Right ventricle myocardium superior (tissue), 1 donor: Measurements from ENCODE around the gene NAT9. TPM values are rescaled to one million over a fixed set of nuclear protein-coding genes. Genes with fewer than 3 reads are reported as not detected.

Source experiments
- ATAC-seq: fragments of 200-7000 bp; cut with Tn5 transposase; one replicate; pipeline ENCODE4 v1.9.1; 2020; ENCODE audit warnings: mild to moderate bottlenecking; ENCODE audit not compliant: poor library complexity
- DNase-seq: peaks from one replicate; pipeline ENCODE4 v3.0.0-alpha.2; 2020
- intact Hi-C: fragments of 100-400 bp; cut with DNase I; formaldehyde crosslinking; loops from one replicate; pipeline ENCODE4 v1.11.2; 2022
- long read RNA-seq: library from polyadenylated mRNA; unstranded; transcript quantifications from one replicate; pipeline ENCODE4 v2.0.0, GENCODE V29; 2021
- total RNA-seq: library from RNA; stranded (reverse); fragmentation: NEBNext Ultra II Directional; extraction: Animal tissue kit (Norgen Biotek cat#: 25700); gene quantifications from one replicate; pipeline ENCODE4 v1.2.1, GENCODE V29; 2021
- donor health status: DM: no; HTN: yes; CAD: no; lungs with severe emphysema.

The NAT9 gene, protein sequence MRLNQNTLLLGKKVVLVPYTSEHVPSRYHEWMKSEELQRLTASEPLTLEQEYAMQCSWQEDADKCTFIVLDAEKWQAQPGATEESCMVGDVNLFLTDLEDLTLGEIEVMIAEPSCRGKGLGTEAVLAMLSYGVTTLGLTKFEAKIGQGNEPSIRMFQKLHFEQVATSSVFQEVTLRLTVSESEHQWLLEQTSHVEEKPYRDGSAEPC
- 18.6 TPM for total RNA-seq
- long read RNA-seq, transcript NAT9-201 (7 exons, 1,875 nt), result minor isoform, 8 of 60 reads
- long read RNA-seq, transcript NAT9-210 (7 exons, 1,860 nt), result major isoform, 9 of 60 reads
- long read RNA-seq, partial matches to known transcripts, result 4 of 60 reads
- long read RNA-seq, other reads (novel, unspliced or antisense), result 34 of 60 reads

DNA sequence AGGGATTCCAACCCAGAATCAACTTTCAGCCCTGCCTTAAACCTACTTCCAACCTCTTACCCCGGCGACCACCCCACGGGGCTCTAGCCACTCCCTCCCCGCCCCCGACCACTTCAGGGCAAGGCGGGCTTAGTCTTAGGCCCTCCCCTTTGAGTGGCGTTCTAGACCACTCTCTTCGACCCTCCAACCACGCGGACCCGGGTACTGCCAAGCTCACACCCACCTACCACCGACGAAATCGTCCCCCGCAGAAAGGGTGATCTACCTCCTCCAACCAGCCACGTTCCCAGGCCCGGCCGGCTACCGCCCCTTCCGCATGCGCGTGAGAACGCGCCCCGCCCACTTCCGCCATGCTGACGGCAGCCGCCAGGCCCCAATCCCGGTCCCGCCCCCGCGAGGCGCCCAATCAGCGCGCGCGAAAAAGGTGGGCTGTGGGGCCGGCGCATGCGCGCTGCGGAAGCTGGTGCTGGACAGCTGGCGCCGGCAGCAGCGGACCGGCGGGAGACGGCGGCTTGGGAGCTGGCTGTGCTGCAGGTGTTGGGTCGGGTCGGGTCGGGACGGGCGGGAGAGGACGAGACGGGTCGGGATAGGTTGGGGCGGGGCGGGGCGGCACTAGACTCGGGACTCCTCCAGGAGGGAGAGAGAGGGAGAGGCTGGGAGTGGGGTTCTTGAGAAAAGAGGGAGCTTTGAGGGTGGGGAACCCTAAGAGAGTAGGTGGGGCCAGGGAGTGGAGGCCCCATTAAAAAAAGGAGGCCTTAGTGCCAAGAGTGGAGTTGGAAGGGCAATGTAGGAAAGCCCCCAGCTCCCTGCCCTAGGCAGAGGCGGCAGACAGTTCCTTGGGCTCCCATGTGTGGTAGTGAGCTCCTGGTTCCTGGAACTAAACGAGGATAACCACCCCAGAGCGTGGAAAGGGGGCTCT lies at the start of gene NAT9:
TSS of gene NAT9 (minus strand) at position 302 of the 919 bp plus-strand sequence. CDS start 647 bp downstream, outside the sequence.
- ATAC-seq (peak; percentile 97), DNase-seq (peak; percentile 99)
- intact Hi-C loops, result loop anchor here (2.0 kb wide), 1 partner anchor 34 kb away; no protein-coding TSS in a partner anchor

DNA sequence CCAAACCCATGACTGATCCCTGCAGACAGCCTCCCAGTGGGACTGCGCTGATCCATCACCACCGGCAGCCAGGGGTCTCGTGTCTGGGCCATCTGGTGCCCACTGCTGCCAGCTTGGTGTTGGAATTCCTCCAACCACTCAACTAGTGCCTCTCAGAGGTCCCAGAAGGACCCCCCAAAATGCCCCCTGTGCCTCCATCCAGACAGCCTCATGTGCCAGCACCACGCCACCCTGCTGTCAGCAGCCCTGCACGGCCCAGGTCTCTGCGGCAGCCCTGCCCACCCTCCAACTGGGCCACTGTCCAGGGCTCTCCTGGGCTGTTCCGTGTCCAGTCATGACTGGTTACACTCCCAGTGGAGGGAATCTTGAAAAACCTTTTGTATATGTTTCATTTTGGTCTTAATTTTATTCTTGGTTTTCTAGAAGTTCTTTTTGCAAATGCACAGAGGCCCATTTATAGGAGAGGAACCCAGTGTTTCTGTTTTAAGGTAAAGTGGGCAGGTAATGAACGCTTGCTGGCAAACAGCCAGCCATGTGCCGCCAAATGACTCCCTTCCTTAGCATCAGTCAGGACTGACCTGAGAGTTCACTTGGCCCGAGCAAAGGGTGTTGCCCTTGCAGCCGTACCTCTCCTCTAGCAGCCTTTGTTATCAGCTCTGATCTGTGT lies 48.9 kb upstream of the NAT9 start:
- intact Hi-C loops, result no loop called here
- no peak for ATAC-seq

DNA sequence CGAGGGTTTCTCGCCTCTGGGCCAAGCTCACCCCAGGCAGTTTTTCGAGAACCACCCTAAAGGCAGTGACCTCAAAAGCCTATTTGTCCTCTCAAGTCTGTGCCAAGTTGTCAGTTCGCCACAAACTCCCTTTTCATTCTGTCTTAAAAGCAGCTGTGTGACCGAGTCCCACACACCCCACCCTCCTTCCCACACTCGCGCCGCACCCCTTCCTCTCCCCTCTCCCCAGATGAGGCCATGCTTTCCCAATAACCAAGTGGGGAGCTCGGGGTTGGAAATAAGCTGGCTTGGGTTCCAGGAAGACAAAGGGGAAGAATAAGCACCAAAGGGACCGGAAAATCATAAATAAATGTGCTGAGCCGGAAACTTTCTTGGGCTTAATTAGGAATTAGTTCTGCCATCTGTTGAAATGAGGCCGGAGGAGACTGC lies 46.8 kb upstream of the NAT9 start:
- peak; percentile 69 for DNase-seq
- intact Hi-C loops, result no loop called here
- peak; percentile 78 for ATAC-seq

More for the DNA sequence above, 48.9 kb upstream of the NAT9 start:
- no peak for DNase-seq

DNA sequence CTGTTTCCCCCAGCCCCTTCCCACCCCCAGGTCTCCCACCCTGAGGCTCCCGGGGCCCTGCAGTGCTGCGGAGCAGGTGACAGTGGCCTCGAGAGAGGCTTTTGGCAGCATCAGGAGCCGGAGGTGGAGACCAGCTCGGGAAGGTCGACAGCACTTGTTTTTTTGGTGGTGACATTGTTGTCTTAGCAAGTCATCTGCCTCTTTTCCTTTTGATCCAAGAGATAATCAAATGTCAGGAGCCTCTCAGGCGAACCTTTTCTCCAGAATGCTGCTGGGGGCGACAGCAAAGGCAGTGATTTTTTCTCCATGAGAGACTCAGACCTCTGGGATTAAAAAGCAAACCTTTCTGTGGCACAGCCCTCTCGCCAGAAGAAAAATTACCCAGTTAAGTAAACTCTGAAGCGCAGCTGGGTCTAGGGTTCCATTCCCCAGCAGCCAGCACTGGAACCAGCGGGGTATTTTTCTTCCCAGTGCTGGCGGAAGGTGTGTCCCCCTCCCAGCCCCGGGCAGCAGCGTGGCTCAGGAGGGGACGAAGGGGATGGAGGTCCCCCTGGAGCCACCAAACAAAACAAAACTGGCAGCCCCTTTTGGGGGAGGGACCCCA lies 46.3 kb upstream of the NAT9 start:
- peak; percentile 30 for ATAC-seq
- intact Hi-C loops, result no loop called here
- DNase-seq, result no peak

DNA sequence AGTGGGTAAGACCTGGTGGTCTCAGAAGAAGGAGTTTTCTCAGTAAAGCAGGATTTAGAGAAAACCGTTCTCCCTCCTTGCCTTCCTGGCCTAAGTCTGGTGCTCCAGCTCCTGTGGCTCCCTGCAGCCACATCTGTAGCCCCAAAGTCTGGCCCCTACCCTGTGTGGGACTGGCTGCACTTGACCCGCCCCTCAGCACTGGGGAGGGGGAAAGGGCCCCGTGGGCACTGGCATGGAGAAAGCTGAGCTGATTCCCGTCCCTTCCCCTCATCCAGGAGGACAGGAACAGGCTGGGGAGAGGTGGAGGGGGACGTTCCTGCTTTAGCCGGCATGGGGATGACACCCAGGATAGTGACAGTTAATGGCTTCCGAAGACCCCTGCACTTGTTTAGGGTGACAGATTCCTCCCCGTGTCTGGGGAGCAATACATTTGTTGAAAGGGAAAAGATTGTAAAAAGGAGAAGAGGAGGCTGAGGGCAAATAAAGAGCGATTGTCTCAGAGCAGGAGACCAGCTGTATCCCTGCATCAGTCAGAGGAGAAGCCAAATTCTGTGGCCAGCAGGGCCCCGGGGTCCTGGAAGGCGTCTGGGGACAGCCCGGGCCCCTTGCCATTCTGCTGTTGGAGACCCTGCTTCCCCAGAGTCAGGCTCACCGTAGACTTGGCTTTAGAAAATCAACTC lies 45.6 kb upstream of the NAT9 start:
- DNase-seq (no peak), ATAC-seq (peak; percentile 58)
- intact Hi-C loops, result no loop called here

DNA sequence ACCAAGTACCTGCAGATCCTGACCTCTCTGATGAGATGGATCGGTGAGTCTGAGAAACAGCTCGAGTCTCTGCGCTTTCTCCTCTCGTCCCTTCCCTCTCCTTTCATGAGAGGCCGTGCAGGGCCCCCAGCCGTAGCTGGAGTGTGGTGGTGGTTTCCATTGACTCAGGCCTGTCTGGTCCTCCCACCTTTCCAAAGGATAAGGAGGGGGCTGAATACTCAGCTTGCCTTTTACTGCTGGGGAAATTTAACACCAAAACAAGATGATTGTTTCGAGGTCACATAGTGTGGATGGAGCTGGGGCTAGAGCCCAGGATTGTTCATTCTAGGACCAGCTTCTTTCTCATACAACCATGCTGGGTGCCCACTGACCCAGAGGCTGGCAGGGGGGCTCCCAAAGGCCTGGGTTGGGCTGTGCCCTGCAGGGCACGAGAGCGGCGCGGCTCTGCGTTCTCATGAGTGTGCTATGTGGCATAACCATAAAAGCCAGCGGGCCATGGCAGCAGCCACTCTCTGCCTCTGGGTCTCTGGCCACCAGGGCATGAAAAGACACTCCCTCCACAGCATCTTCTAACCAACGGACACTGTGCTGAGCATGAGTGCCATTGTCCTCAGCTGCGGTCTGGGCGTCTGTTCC lies 43.8 kb upstream of the NAT9 start:
- DNase-seq (no peak), ATAC-seq (no peak)
- intact Hi-C loops, result no loop called here

DNA sequence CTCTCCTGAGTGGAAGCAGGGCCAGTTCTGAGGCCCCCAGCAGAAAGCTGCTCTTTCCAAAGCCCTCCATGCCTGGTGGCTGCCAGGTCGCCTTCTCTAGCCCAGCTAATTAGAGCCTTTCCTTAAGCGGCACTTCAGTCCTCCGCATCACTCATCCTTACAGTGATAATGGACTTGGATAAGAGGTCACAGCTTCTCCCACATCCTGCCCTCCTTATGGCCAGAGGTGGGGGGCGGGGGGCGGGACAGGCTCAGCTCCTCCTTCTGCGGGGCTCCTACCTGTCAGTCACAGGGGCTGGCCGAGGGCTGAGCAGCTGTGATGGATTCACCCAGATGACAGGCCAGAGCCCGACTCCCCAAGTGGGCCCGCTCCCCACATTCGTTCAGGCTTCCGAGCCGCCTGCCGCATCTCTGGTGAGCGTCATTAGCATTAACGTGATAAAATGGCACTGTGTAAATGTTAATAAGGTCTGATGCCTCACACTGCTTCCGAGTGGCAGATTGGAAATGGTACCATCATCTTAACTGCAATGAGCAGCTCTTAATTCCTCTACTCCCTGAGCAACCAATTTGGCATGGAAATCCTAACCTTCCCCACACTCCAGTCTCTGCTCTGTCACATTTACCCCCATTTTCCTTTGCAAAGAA lies 42.3 kb upstream of the NAT9 start:
- ATAC-seq (no peak), DNase-seq (no peak)
- intact Hi-C loops, result no loop called here

DNA sequence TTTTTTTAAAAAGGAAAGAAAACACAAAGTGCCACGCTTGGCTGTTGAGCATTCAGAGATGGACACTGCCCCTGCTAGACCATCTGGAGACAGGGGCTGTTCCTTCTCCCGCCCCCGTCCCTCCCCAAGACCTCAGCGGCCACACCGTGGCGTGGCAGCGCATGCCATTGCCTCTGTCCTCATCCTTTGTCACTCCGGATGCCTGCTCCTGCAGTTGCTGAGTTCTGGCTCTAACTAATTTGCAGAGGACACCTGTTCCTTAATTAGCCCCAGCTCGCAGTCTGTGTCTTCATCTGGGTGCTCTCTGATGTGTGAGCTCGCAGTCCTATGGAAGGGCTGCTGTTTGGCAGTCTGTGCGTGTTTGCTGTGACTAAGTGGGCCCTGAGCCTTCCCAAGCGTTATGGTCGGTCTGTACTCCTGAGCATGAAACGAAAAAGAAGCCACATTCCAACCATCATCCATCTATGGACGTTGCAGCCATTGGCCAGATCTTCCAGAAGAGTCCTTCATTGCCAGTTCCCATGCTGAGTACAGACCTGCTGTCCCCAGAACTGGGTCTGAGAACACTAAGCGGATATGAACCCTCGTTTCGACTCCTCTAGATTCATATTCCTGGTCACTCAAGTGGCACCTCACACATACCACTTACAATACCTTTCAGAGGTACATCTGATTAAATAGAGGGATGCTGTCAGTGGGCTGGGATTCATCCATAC lies 40.9 kb upstream of the NAT9 start:
- DNase-seq (no peak), ATAC-seq (no peak)
- intact Hi-C loops, result no loop called here

DNA sequence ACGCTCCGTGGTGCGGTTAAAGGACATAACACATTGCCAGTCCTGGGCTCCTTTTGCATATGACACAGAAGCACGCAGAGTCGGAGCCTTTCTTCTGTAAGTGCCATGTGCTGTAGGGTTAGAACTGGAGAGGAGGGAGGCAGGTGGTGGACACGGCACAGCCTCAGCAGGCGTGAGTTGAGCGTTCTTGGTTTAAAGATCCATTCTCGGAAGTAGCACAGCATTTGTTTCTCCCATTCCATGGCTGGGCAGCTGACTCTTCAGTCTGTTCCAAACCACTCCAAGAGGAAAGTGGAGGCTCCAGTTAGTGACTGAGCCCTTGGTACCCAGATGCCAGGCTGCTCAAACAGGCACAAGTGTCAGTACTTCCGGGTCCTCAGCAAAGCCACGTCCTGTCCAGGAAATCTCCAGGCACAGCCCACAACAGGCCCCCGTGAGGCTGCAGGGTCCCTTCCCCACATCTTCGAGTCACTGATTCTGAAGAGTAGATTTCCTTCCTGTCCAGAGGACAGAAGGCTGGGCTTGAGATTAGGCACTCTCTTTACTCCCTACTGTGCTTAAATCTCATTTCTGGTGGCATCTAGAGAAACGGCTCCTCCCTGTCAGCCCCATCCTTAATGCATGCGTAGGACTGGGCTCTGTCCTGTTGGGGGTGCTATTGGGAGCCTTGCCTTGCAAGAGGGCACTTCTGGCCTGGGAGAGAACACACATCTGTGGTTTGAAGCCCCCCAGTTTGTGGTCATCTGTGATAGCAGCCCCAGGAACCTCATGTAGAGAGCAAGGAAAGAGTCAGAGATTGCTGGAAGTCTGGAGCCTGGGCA lies 39.6 kb upstream of the NAT9 start:
- intact Hi-C loops, result no loop called here
- ATAC-seq, result no peak
- no peak for DNase-seq

DNA sequence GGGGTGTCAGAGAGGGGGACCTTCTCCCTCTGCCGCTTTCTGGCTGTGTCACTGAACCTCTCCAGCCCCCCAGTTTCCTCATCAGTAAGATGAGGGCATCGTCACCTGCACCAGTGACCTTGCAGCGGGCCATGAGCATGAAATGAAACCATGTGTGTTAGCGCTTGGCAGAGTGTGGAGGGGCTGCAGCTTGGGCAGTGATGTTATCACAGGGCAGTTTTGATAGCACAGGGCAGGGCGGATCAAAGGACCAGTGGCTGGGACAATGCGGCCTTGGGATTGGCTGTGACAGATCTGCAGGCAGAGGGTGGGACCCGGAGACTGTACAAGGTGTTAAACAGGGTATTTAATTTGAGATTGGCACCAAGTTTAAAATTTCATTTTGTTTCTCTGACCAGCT lies 38.9 kb upstream of the NAT9 start:
- DNase-seq (no peak), ATAC-seq (no peak)
- intact Hi-C loops, result no loop called here

DNA sequence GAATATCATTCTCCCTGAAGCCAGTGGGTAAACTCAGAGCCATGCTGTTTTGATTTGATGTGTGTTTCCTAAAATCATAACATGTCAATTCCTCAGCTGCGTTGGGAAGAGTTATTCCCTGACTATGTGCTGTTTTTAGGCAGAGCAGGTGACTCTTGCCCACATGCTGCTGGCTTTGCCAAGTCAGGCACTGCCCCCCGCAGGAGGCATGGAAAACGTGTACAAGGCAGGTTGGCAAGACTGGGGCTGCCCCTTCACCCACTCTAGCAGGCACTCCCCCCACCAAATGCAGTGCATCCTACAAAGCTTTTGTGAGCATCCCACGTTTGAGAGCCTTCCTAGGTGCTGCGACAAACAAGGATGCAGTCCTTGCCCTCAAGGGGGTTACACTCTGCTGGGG lies 38.3 kb upstream of the NAT9 start:
- no peak for ATAC-seq
- no peak for DNase-seq
- intact Hi-C loops, result no loop called here

DNA sequence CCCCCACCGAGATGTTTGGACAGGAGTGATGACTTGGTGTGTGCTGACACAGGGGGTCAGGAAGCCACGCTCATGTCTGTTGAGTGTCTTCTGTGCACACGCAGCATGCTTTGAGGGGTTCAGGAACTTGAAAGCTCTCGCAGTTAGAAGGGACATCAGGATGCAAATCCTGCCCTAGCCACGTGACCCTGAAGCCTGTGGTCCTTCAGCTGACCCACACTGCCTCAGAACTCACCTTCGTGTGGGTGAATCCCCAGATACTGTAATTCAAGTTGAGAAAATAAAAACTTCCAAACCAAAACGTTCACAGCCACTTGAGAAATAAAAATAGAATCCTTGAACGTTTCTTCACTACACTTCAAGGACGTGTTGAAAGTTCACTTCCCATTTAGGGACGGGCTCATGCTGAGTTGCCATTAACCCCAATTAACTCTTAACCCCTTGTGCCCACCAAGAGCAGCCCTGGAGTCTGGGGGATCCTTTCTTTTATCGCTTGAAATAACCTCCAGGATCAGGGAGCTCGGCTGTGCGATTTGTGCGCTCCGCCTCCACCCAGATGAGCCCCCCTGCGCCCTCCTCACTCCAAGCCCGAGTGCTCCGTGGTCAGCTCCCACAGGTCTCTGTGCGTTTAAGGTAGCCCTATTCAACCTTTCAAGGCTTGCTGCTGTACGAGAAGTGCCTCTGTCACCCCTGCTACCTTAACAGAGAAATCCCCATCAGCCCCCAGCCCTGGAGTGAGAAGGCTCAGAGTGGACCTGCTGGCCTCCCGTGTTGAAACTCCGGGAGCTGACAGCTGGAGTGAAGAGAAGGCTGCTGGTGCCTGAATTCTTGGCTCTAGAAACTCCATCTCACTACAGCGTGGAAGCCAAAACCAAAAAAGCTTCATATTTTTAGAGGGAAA lies 36.2 kb upstream of the NAT9 start:
- intact Hi-C loops, result no loop called here
- ATAC-seq (peak; percentile 85), DNase-seq (peak; percentile 50)

DNA sequence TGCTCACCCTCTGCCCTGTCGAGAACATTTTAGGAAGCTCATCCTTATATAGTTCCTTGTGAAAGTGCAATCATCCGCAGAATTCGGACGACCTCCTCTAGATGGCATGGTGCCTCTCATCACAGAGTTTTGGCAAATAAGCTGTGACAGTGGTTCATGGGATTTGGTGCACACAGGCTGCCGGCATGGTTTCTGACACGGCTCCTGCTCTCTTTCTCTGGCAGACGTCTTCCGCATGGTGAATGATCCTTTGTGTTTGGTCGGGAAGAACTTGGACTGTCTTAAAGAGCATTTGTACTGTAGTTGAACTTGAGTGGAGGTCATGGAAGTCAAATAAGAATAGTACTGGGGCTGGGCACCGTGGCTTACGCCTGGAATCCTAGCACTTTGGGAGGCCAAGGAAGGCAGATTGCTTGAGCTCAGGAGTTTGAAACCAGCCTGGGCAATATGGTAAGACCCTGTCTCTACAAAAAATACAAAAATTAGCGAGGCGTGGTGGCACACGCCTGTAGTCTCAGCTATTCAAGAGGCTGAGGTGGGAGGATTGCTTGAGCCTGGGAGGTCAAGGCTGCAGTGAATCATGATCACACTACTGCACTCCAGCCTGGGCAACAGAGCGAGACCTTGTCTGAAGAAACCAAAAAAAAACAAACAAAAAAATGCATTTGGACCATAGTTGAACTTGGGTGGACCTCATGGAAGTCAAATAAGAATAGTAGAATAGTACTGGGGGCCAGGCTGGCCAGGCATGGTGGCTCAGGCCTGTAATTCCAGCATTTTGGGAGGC lies 34.7 kb upstream of the NAT9 start:
- intact Hi-C loops, result no loop called here
- DNase-seq (no peak), ATAC-seq (no peak)

DNA sequence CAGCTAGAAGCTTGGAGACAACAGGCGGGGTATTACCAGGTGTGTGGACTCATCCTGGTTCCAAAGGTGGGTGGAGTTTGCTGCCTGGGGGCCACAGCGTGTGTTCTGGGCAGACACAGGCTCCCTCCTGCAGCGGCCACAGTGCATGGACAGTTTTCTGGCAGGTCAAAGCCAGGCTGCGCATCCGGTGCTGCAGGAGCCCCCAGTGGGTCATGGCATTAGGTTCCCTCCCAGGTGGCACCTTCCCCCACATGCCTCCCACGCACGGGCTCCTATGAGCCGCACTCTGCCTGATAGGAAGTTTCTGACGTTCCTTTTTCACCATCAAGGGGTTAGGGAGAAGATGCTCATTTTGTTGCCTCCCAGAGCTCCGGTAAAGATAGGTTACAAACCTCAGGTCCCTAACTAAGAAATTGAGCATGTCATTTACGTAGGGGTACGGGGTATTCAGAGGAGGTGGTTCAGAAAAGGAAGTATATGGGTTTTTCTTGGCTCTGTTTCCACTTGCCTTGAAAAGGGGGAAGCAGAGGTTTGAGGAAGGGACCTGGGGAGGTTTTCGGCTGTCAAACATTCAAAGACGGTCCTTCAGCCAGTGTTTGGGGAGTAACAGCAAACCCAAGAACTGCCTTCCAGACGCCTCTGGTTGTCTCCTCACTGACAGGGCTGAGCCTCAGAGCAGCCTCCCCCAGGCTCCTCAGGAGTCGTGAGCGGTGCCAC lies 32.7 kb upstream of the NAT9 start:
- no peak for ATAC-seq
- no peak for DNase-seq
- intact Hi-C loops, result no loop called here
